ENCODE data around the gene ARHGAP18. TPM values are rescaled to one million over a fixed set of nuclear protein-coding genes. Genes with fewer than 3 reads are reported as not detected.

ARHGAP18 gene
- total and polyA plus RNA-seq, 2 of the 13 experiments (the other 11 are each of a cell fraction or from before 2014, with no cell fraction given): 58.2 to 115 TPM

- 0 out of 2 replicates have a peak, but pooled peaks have one; percentile 52 for TF ChIP-seq KIAA2018 (CRISPR knock-in tag; IDR thresholded peaks at IDR 0.05; ENCODE audit: borderline replicate concordance)
- no peak for TF ChIP-seq FOXP1 (IDR thresholded peaks at IDR 0.05)
- TF ChIP-seq FOXP1 (CRISPR knock-in tag; IDR thresholded peaks at IDR 0.05): peak; percentile 49; the same call in 1 of the 2 replicates
- peak; percentile 100 for TF ChIP-seq MAFK (conservative IDR thresholded peaks at IDR 0.05 in 1 of 2, IDR thresholded peaks at IDR 0.05 in 1 of 2; ENCODE audit: low read length in 2 of 2)
- peak; percentile 28; the same call in 1 of the 2 replicates for TF ChIP-seq NFIC (IDR thresholded peaks at IDR 0.05; ENCODE audit: low read length)
- TF ChIP-seq SOX6 (IDR thresholded peaks at IDR 0.05): no peak
- TF ChIP-seq SOX6 (CRISPR knock-in tag; IDR thresholded peaks at IDR 0.05): peak; percentile 43; the same call in 1 of the 2 replicates
- peak; percentile 37 for TF ChIP-seq ZNF18 (CRISPR knock-in tag; IDR thresholded peaks at IDR 0.05; ENCODE audit: insufficient replicate concordance)
- no peak for TF ChIP-seq TERF1 (CRISPR knock-in tag; IDR thresholded peaks at IDR 0.05)
- no peak for TF ChIP-seq SOX13 (IDR thresholded peaks at IDR 0.05)
- TF ChIP-seq SOX13 (CRISPR knock-in tag; conservative IDR thresholded peaks at IDR 0.05 in 1 of 2, IDR thresholded peaks at IDR 0.05 in 1 of 2): peak in 1 of 2 experiments; percentile 61; a peak in 2 of 4 replicates
- TF ChIP-seq TCF7 (IDR thresholded peaks at IDR 0.05; ENCODE audit: low read depth): peak; percentile 36; the same call in 1 of the 2 replicates
- TF ChIP-seq PATZ1 (CRISPR knock-in tag; IDR thresholded peaks at IDR 0.05): peak; percentile 37; the same call in 1 of the 2 replicates
- peak; percentile 50; the same call in 1 of the 2 replicates for TF ChIP-seq GATAD2A (CRISPR knock-in tag; IDR thresholded peaks at IDR 0.05)
- TF ChIP-seq LCORL (IDR thresholded peaks at IDR 0.05): no peak
- no peak for TF ChIP-seq LCORL (CRISPR knock-in tag; IDR thresholded peaks at IDR 0.05)
- TF ChIP-seq MAFF (IDR thresholded peaks at IDR 0.05; ENCODE audit: low read depth, low read length): peak; percentile 100
Observed at GRCh38 chr6:129691043-129691640, 18.8 kb downstream of the ARHGAP18 start (continued).
